Adrenal gland (tissue), 5 donors: ENCODE results near the gene PDGFB.

Experiments
- POLR2A ChIP-seq, 2 donors: fragments of 450-650 bp; IDR thresholded peaks; one replicate each; pipeline ENCODE4 v1.6.1; 2017; ENCODE audit warnings: antibody characterized with exemption in 2 of 2, mild to moderate bottlenecking in 2 of 2, moderate library complexity in 1 of 2
- TF ChIP-seq, protein P1 (sequence below), 6 experiments: fragments of 450-650 bp in 4 of 6; fragments of 200-600 bp in 2 of 6; sonication (generic) in 1 of 6; IDR thresholded peaks; 1 replicate in 5 of 6; 2 replicates in 1 of 6; pipeline versions ENCODE4 v1.5.1 to v1.8.0; 2016 to 2021; ENCODE audit warnings: antibody characterized with exemption in 6 of 6, mild to moderate bottlenecking in 2 of 6, moderate library complexity in 1 of 6
- donor health status: DM: no; HTN: no; CAD: no.

DNA sequence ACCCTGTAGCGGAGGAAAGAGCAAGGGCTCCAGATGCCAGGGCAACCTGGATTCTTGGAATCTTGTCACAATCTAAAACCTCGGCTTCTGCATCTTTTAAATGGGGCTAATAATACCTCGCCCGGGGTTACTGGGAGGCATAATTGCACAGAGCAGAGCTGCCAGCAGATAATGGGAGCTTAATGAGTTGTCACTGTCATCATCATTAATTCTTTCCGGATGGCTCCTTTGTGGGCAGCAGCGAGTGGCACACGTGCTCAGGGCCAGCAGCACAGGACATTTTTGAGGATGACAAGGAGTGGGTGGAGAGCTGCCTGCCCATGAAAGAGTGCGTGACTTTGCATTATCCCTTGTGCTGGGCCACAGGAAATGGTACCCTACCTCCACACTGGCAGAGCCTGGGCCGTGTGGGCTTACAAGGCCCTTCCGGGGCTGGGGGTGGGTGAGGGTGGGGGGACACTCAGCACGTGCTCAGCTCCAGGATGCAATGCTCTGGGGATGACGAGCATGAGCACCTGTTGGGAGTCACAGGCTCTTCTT is 5.7 kb downstream of the PDGFB start:
- TF ChIP-seq, protein P1, sequence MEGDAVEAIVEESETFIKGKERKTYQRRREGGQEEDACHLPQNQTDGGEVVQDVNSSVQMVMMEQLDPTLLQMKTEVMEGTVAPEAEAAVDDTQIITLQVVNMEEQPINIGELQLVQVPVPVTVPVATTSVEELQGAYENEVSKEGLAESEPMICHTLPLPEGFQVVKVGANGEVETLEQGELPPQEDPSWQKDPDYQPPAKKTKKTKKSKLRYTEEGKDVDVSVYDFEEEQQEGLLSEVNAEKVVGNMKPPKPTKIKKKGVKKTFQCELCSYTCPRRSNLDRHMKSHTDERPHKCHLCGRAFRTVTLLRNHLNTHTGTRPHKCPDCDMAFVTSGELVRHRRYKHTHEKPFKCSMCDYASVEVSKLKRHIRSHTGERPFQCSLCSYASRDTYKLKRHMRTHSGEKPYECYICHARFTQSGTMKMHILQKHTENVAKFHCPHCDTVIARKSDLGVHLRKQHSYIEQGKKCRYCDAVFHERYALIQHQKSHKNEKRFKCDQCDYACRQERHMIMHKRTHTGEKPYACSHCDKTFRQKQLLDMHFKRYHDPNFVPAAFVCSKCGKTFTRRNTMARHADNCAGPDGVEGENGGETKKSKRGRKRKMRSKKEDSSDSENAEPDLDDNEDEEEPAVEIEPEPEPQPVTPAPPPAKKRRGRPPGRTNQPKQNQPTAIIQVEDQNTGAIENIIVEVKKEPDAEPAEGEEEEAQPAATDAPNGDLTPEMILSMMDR (IDR thresholded peaks at IDR 0.05), result no peak
- no peak for TF ChIP-seq POLR2A (IDR thresholded peaks at IDR 0.05)
